HL-60 (cell line): ENCODE measurements around the gene OR1K1.

Experiments used
- DNase-seq, 2 experiments: peaks; one replicate each; pipeline ENCODE4 v3.0.0-alpha.2; 2010 to 2020; ENCODE audit warnings: low read depth in 1 of 2, low spot score in 1 of 2
- H3K27ac ChIP-seq: fragments of 250-450 bp; sonication (Bioruptor Pico); replicated peaks from 2 replicates; pipeline ENCODE4 v1.5.1; 2020; ENCODE audit warnings: mild to moderate bottlenecking, moderate library complexity
- H3K27me3 ChIP-seq: fragments of 250-450 bp; sonication (Bioruptor Pico); 2 replicates; pipeline ENCODE4 v1.5.1; 2021; ENCODE audit warnings: mild to moderate bottlenecking, moderate library complexity; ENCODE audit not compliant: insufficient read depth, poor library complexity, severe bottlenecking
- H3K4me3 ChIP-seq: replicated peaks from 2 replicates; pipeline ENCODE4 v1.5.1; 2011; ENCODE audit warnings: mild to moderate bottlenecking, control low read depth, low read length; ENCODE audit not compliant: insufficient read depth
- CTCF ChIP-seq: IDR thresholded peaks from one replicate; pipeline ENCODE4 v1.5.1; 2011; ENCODE audit warnings: low read length, control low read depth, inconsistent platforms; ENCODE audit not compliant: insufficient read depth
- GABPA ChIP-seq: IDR thresholded peaks from 2 replicates; pipeline ENCODE4 v1.6.1; 2012; ENCODE audit warnings: low read depth
- POLR2AphosphoS5 ChIP-seq: IDR thresholded peaks from 2 replicates; pipeline ENCODE4 v1.6.1; 2012; ENCODE audit warnings: low read depth
- REST ChIP-seq: IDR thresholded peaks from 2 replicates; pipeline ENCODE4 v1.6.1; 2012; ENCODE audit warnings: low read depth; ENCODE audit not compliant: insufficient replicate concordance
- SPI1 ChIP-seq: IDR thresholded peaks from 2 replicates; pipeline ENCODE4 v1.6.1; 2012; ENCODE audit warnings: low read depth, mild to moderate bottlenecking, borderline replicate concordance

OR1K1 gene

GRCh38 chr9:122841501-122841900 lies 41.6 kb downstream of the OR1K1 start:
- Histone ChIP-seq H3K27me3 (no peaks in the 10 kb centered on the region), H3K27ac (no peak overlapping the region), H3K4me3 (no peak overlapping the region)
- no peak for DNase-seq
- TF ChIP-seq REST (no peak), GABPA (no peak), SPI1 (no peak), CTCF (no peak), POLR2AphosphoS5 (no peak)

GRCh38 chr9:122844137-122844536 lies 44.2 kb downstream of the OR1K1 start:
- no peak for DNase-seq
- H3K27me3 ChIP-seq: no peaks in the 10 kb centered on the region
- no peak for TF ChIP-seq GABPA
- TF ChIP-seq REST: no peak
- no peak for TF ChIP-seq CTCF
- TF ChIP-seq SPI1: no peak
- TF ChIP-seq POLR2AphosphoS5: no peak
- no peak overlapping the region for H3K27ac ChIP-seq
- H3K4me3 ChIP-seq: no peak overlapping the region

GRCh38 chr9:122845116-122845515 lies 45.2 kb downstream of the OR1K1 start:
- H3K4me3 ChIP-seq: no peak overlapping the region
- no peak for DNase-seq
- H3K27me3 ChIP-seq: no peaks in the 10 kb centered on the region
- TF ChIP-seq CTCF: no peak
- TF ChIP-seq POLR2AphosphoS5: no peak
- no peak for TF ChIP-seq GABPA
- TF ChIP-seq SPI1: no peak
- TF ChIP-seq REST: no peak
- H3K27ac ChIP-seq: no peak overlapping the region
